OCI-LY7 (cell line): ENCODE data around the gene LEF1.

Experiments used
- CTCF ChIP-seq: fragments of 200-600 bp; sonication (generic); conservative IDR thresholded peaks from 2 replicates; pipeline ENCODE4 v1.5.1; 2014; ENCODE audit warnings: mild to moderate bottlenecking, antibody characterized with exemption, low read length, moderate library complexity, mixed read lengths
- EZH2phosphoT487 ChIP-seq: fragments of 200-600 bp; sonication (generic); IDR thresholded peaks from 2 replicates; pipeline ENCODE4 v1.6.1; 2018; ENCODE audit warnings: low read depth, borderline replicate concordance, mild to moderate bottlenecking, mixed run types, antibody characterized with exemption, low read length, moderate library complexity, mixed read lengths

GRCh38 chr4:108163351-108163750, 5.4 kb downstream of the LEF1 start:
- TF ChIP-seq CTCF (no peak), EZH2phosphoT487 (no peak)
